Measurements from ENCODE around the gene SCN7A. TPM values are rescaled to one million over a fixed set of nuclear protein-coding genes. Genes with fewer than 3 reads are reported as not detected.
"Not testable (repeated sequence)": the region's sequence is repeated elsewhere in the genome, so short reads cannot be mapped to it uniquely, and the experiment has no call there.

SCN7A gene
- total and polyA plus RNA-seq, 4 donors: 7.8 to 125 (median 18.1) TPM

DNA sequence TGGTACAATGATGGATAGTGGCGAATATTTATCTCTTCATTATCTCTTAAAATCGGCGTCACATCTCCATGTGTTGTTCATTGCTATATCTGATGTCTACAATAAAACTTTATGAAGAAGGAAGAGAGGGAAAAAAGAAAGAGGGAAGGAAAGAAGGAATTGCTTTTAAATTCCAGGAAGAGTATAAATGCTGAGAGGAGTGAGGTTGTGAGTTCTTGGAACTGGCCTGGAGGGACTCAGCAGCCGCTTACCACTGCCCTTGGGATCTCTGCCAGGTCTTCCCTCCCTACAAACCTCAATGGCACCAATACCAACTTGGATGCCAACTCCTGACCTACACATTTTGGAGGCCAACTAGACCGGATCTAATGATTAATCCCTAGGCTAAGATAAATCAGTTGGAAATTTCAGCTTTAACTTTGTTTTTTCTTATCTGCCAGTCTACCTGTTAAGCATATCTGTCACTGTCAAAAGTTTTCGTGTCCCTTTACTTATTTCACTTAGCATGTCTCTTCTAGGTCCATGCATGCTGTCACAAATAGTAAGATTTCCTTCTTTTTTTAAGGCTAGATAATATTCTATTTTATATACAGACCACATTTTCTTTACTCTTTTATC, 128.1 kb downstream of the SCN7A start:
- Histone ChIP-seq H3K4me1 (ENCODE audit: control insufficient read depth, insufficient read depth, low read length) (no peaks in the 10 kb centered on the region), H3K9me3 (ENCODE audit: control insufficient read depth, insufficient read depth, low read length) (no peaks in the 10 kb centered on the region), H3K4me3 (ENCODE audit: low read depth, low read length) (no peak overlapping the region), H3K27me3 (ENCODE audit: control insufficient read depth, insufficient read depth, low read length) (no peaks in the 10 kb centered on the region), H3K27ac (ENCODE audit: low read depth, low read length) (no peak overlapping the region), H3K36me3 (ENCODE audit: control insufficient read depth, insufficient read depth, low read length) (no peaks in the 10 kb centered on the region)
- DNase-seq (ENCODE audit: low read depth in 4 of 6, low spot score in 6 of 6): no peak
- no CpG with 5 or more reads among the region's 6 CpGs for WGBS (ENCODE audit: insufficient coverage)

- H3K36me3 ChIP-seq (ENCODE audit: control insufficient read depth, insufficient read depth, low read length): no peaks in the 10 kb centered on the region
- H3K27ac ChIP-seq (ENCODE audit: low read depth, low read length): no peak overlapping the region
- no peaks in the 10 kb centered on the region for H3K27me3 ChIP-seq (ENCODE audit: control insufficient read depth, insufficient read depth, low read length)
- no peaks in the 10 kb centered on the region for H3K9me3 ChIP-seq (ENCODE audit: control insufficient read depth, insufficient read depth, low read length)
- H3K4me3 ChIP-seq (ENCODE audit: low read depth, low read length): no peak overlapping the region
- WGBS (ENCODE audit: insufficient coverage): 90% methylated on average over 3 of the region's 3 CpGs
- H3K4me1 ChIP-seq (ENCODE audit: control insufficient read depth, insufficient read depth, low read length): no peaks in the 10 kb centered on the region
- no peak for DNase-seq (ENCODE audit: low read depth in 4 of 6, low spot score in 6 of 6)
These were observed 128.8 kb downstream of the SCN7A start for GRCh38 chr2:166365239-166365638.

DNA sequence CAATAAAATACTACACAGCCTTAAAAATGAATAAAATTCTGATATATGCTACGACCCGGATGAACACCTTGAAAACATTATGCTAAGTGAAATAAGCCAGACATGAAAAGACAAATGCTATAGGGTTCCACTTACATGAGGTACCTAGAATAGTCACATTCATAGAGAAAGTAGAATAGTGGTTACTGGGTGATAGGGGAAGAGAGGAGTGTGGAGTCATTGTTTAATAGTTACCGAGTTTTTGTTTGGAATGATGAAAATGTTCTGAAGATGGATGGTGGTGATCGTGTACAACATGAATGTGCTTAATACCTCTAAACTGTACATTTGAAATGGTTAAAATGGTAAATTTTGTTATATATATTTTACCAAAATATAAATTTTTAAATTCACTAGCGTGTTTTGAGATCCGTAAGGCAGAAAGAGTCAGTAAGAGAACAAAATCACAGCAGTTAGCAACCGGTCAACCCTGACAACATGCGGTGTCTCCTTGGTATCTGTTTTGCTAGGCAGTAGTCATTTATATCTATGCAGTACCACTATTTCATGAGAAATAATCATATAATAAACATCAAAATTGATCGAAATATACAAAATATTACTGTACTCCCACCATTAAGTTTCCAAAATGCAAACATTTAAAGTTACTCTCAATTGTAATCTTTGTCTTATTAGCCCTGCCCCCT, 129.4 kb downstream of the SCN7A start:
- Histone ChIP-seq H3K27me3 (ENCODE audit: control insufficient read depth, insufficient read depth, low read length) (no peaks in the 10 kb centered on the region), H3K4me1 (ENCODE audit: control insufficient read depth, insufficient read depth, low read length) (no peaks in the 10 kb centered on the region), H3K27ac (ENCODE audit: low read depth, low read length) (no peak overlapping the region), H3K9me3 (ENCODE audit: control insufficient read depth, insufficient read depth, low read length) (no peaks in the 10 kb centered on the region), H3K4me3 (ENCODE audit: low read depth, low read length) (no peak overlapping the region), H3K36me3 (ENCODE audit: control insufficient read depth, insufficient read depth, low read length) (no peaks in the 10 kb centered on the region)
- no peak for DNase-seq (ENCODE audit: low read depth in 4 of 6, low spot score in 6 of 6)
- WGBS (ENCODE audit: insufficient coverage): 60% methylated on average over 1 of the region's 9 CpGs

GRCh38 chr2:166361351-166362153, 132.5 kb downstream of the SCN7A start:
- DNase-seq (ENCODE audit: low read depth in 4 of 6, low spot score in 6 of 6): peak in 1 of 6 donors; percentile 42
- Histone ChIP-seq H3K9me3 (ENCODE audit: control insufficient read depth, insufficient read depth, low read length) (no peaks in the 10 kb centered on the region), H3K4me3 (ENCODE audit: low read depth, low read length) (no peak overlapping the region), H3K4me1 (ENCODE audit: control insufficient read depth, insufficient read depth, low read length) (no peaks in the 10 kb centered on the region), H3K36me3 (ENCODE audit: control insufficient read depth, insufficient read depth, low read length) (no peaks in the 10 kb centered on the region), H3K27me3 (ENCODE audit: control insufficient read depth, insufficient read depth, low read length) (no peaks in the 10 kb centered on the region), H3K27ac (ENCODE audit: low read depth, low read length) (no peak overlapping the region)
- WGBS (ENCODE audit: insufficient coverage): 100% methylated on average over 1 of the region's 3 CpGs

DNA sequence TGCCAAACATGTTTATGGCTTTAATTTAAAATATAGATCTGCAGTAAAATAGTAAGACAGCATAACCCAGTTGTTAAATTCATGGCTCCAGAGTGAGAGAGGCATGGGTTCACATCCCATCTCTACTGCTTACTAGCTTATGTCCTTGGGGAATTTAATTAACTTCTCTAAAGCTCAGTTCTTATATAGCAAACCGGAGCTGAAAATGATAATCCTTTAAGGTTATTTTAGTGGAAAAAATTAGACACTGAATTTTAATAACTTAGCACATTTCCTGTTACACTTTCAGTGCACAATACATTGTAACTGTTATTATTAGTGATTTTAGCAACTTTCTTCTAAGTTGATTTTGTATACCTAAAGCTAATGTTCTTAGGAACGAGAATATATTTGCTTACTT, 133.1 kb downstream of the SCN7A start:
- H3K4me1 ChIP-seq (ENCODE audit: control insufficient read depth, insufficient read depth, low read length): no peaks in the 10 kb centered on the region
- no peak for DNase-seq (ENCODE audit: low read depth in 4 of 6, low spot score in 6 of 6)
- H3K4me3 ChIP-seq (ENCODE audit: low read depth, low read length): no peak overlapping the region
- no peaks in the 10 kb centered on the region for H3K27me3 ChIP-seq (ENCODE audit: control insufficient read depth, insufficient read depth, low read length)
- no peak overlapping the region for H3K27ac ChIP-seq (ENCODE audit: low read depth, low read length)
- no CpG with 5 or more reads among the region's 2 CpGs for WGBS (ENCODE audit: insufficient coverage)
- H3K9me3 ChIP-seq (ENCODE audit: control insufficient read depth, insufficient read depth, low read length): no peaks in the 10 kb centered on the region
- H3K36me3 ChIP-seq (ENCODE audit: control insufficient read depth, insufficient read depth, low read length): no peaks in the 10 kb centered on the region

DNA sequence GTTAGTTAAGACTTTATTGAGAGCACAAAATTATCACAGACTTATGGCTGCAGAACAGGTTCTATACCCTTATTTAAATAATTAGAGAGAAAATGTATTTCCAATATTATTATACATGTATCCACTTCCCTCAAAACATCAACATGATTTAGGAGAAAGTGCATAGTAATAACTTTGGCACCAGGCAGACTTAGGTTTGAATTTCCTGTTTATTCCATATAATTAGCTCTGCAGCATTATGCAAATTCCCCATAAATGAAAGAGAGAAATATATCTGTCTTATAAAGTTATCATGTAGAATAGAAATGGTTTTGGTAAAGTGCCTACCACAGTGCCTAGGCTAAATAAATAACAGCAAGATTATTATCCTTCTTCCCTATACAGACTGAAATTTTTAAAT, 133.6 kb downstream of the SCN7A start:
- H3K27ac ChIP-seq (ENCODE audit: low read depth, low read length): no peak overlapping the region
- H3K27me3 ChIP-seq (ENCODE audit: control insufficient read depth, insufficient read depth, low read length): no peaks in the 10 kb centered on the region
- H3K4me1 ChIP-seq (ENCODE audit: control insufficient read depth, insufficient read depth, low read length): no peaks in the 10 kb centered on the region
- no peaks in the 10 kb centered on the region for H3K9me3 ChIP-seq (ENCODE audit: control insufficient read depth, insufficient read depth, low read length)
- DNase-seq (ENCODE audit: low read depth in 4 of 6, low spot score in 6 of 6): no peak
- no peak overlapping the region for H3K4me3 ChIP-seq (ENCODE audit: low read depth, low read length)
- H3K36me3 ChIP-seq (ENCODE audit: control insufficient read depth, insufficient read depth, low read length): no peaks in the 10 kb centered on the region

- not testable (repeated sequence) for H3K4me3 ChIP-seq (ENCODE audit: low read depth, low read length); H3K27me3 ChIP-seq (ENCODE audit: control insufficient read depth, insufficient read depth, low read length); H3K9me3 ChIP-seq (ENCODE audit: control insufficient read depth, insufficient read depth, low read length); DNase-seq (ENCODE audit: low read depth in 4 of 6, low spot score in 6 of 6); H3K27ac ChIP-seq (ENCODE audit: low read depth, low read length); H3K36me3 ChIP-seq (ENCODE audit: control insufficient read depth, insufficient read depth, low read length); H3K4me1 ChIP-seq (ENCODE audit: control insufficient read depth, insufficient read depth, low read length)
- WGBS (ENCODE audit: insufficient coverage): 100% methylated on average over 2 of the region's 4 CpGs
These were observed 136.1 kb downstream of the SCN7A start for GRCh38 chr2:166357950-166358321.

- WGBS (ENCODE audit: insufficient coverage): 100% methylated on average over 2 of the region's 7 CpGs
- no peaks in the 10 kb centered on the region for H3K4me1 ChIP-seq (ENCODE audit: control insufficient read depth, insufficient read depth, low read length)
- H3K27ac ChIP-seq (ENCODE audit: low read depth, low read length): no peak overlapping the region
- no peak for DNase-seq (ENCODE audit: low read depth in 4 of 6, low spot score in 6 of 6)
- no peaks in the 10 kb centered on the region for H3K9me3 ChIP-seq (ENCODE audit: control insufficient read depth, insufficient read depth, low read length)
- no peak overlapping the region for H3K4me3 ChIP-seq (ENCODE audit: low read depth, low read length)
- H3K36me3 ChIP-seq (ENCODE audit: control insufficient read depth, insufficient read depth, low read length): no peaks in the 10 kb centered on the region
- H3K27me3 ChIP-seq (ENCODE audit: control insufficient read depth, insufficient read depth, low read length): no peaks in the 10 kb centered on the region
These were observed 136.7 kb downstream of the SCN7A start for GRCh38 chr2:166357068-166357949.
